H9 (cell line): Measurements from ENCODE around the gene PRTN3. TPM values are rescaled to one million over a fixed set of nuclear protein-coding genes. Genes with fewer than 3 reads are reported as not detected.

ENCODE experiments used
- DNase-seq: peaks from one replicate; pipeline ENCODE4 v3.0.0-alpha.2; 2017
- H2AFZ ChIP-seq: one replicate; pipeline ENCODE4 v1.6.1; 2013; ENCODE audit warnings: mild to moderate bottlenecking, low read length, control low read depth, moderate library complexity
- H2AK5ac ChIP-seq: 2 replicates; pipeline ENCODE4 v1.6.1; 2013; ENCODE audit warnings: low read length, control low read depth, mixed read lengths; ENCODE audit not compliant: insufficient read length
- H2BK120ac ChIP-seq: one replicate; pipeline ENCODE4 v1.6.1; 2013; ENCODE audit warnings: low read depth, mild to moderate bottlenecking, low read length, control low read depth, inconsistent platforms; ENCODE audit not compliant: poor library complexity, severe bottlenecking
- H2BK12ac ChIP-seq: 2 replicates; pipeline ENCODE4 v1.6.1; 2013; ENCODE audit warnings: low read length, control low read depth, mixed read lengths, low read depth; ENCODE audit not compliant: insufficient read length
- H2BK15ac ChIP-seq: 2 replicates; pipeline ENCODE4 v1.6.1; 2013; ENCODE audit warnings: low read depth, low read length, control low read depth
- H2BK20ac ChIP-seq: one replicate; pipeline ENCODE4 v1.6.1; 2013; ENCODE audit warnings: low read depth, mild to moderate bottlenecking, low read length, control low read depth, inconsistent platforms; ENCODE audit not compliant: poor library complexity, severe bottlenecking
- H2BK5ac ChIP-seq: 2 replicates; pipeline ENCODE4 v1.6.1; 2013; ENCODE audit warnings: low read length, control low read depth, mixed read lengths; ENCODE audit not compliant: insufficient read length
- H3K14ac ChIP-seq: 2 replicates; pipeline ENCODE4 v1.6.1; 2013; ENCODE audit warnings: low read length, control low read depth; ENCODE audit not compliant: insufficient read depth
- H3K18ac ChIP-seq: 2 replicates; pipeline ENCODE4 v1.6.1; 2013; ENCODE audit warnings: low read depth, mild to moderate bottlenecking, mixed read lengths, low read length, control low read depth; ENCODE audit not compliant: insufficient read length
- H3K23ac ChIP-seq: 2 replicates; pipeline ENCODE4 v1.6.1; 2013; ENCODE audit warnings: low read length, control low read depth, mixed read lengths, low read depth; ENCODE audit not compliant: insufficient read length
- H3K23me2 ChIP-seq: 2 replicates; pipeline ENCODE4 v1.6.1; 2013; ENCODE audit warnings: low read depth, mild to moderate bottlenecking, mixed read lengths, low read length, control low read depth; ENCODE audit not compliant: insufficient read length, poor library complexity, severe bottlenecking
- H3K27ac ChIP-seq: 2 replicates; pipeline ENCODE4 v1.5.1; 2013; ENCODE audit warnings: low read length, control low read depth, mixed read lengths, low read depth; ENCODE audit not compliant: insufficient read length
- H3K27me3 ChIP-seq: 2 replicates; pipeline ENCODE4 v1.6.1; 2013; ENCODE audit warnings: low read length, control low read depth, inconsistent platforms; ENCODE audit not compliant: insufficient read depth
- H3K4ac ChIP-seq: 2 replicates; pipeline ENCODE4 v1.6.1; 2013; ENCODE audit warnings: low read depth, mild to moderate bottlenecking, control low read depth, inconsistent platforms, low read length, moderate library complexity
- H3K4me1 ChIP-seq: 2 replicates; pipeline ENCODE4 v1.6.1; 2013; ENCODE audit warnings: low read length, control low read depth, inconsistent platforms; ENCODE audit not compliant: insufficient read depth
- H3K4me2 ChIP-seq: 2 replicates; pipeline ENCODE4 v1.6.1; 2013; ENCODE audit warnings: low read length, control low read depth, mixed read lengths; ENCODE audit not compliant: insufficient read length, insufficient read depth
- H3K56ac ChIP-seq: 2 replicates; pipeline ENCODE4 v1.6.1; 2013; ENCODE audit warnings: low read depth, mild to moderate bottlenecking, mixed read lengths, low read length, control low read depth; ENCODE audit not compliant: insufficient read length
- H3K79me1 ChIP-seq: 2 replicates; pipeline ENCODE4 v1.6.1; 2013; ENCODE audit warnings: low read depth, mild to moderate bottlenecking, moderate library complexity, low read length, control low read depth, inconsistent platforms; ENCODE audit not compliant: insufficient read depth, poor library complexity, severe bottlenecking
- H3K79me2 ChIP-seq: 2 replicates; pipeline ENCODE4 v1.6.1; 2013; ENCODE audit warnings: low read length, control low read depth, inconsistent platforms; ENCODE audit not compliant: insufficient read depth
- H3K9ac ChIP-seq: 2 replicates; pipeline ENCODE4 v1.6.1; 2013; ENCODE audit warnings: low read length, control low read depth, mixed read lengths; ENCODE audit not compliant: insufficient read length; ENCODE audit errors: extremely low read depth
- H3K9me3 ChIP-seq: one replicate; pipeline ENCODE4 v1.6.1; 2013; ENCODE audit warnings: low read depth, low read length, inconsistent platforms; ENCODE audit not compliant: control insufficient read depth
- H3T11ph ChIP-seq: one replicate; pipeline ENCODE4 v1.6.1; 2013; ENCODE audit warnings: mild to moderate bottlenecking, low read length, control low read depth, inconsistent platforms
- H4K20me1 ChIP-seq: one replicate; pipeline ENCODE4 v1.6.1; 2013; ENCODE audit not compliant: control insufficient read depth, insufficient read length, insufficient read depth
- H4K5ac ChIP-seq: 2 replicates; pipeline ENCODE4 v1.6.1; 2013; ENCODE audit warnings: low read depth, mild to moderate bottlenecking, mixed read lengths, low read length, control low read depth; ENCODE audit not compliant: insufficient read length
- H4K8ac ChIP-seq: replicated peaks from 2 replicates; pipeline ENCODE4 v1.6.1; 2013; ENCODE audit warnings: low read length, control low read depth, mixed read lengths, low read depth; ENCODE audit not compliant: insufficient read length
- H4K91ac ChIP-seq: 2 replicates; pipeline ENCODE4 v1.6.1; 2013; ENCODE audit warnings: low read depth, mild to moderate bottlenecking, moderate library complexity, mixed read lengths, low read length, control low read depth; ENCODE audit not compliant: insufficient read length
- H3K27ac Mint-ChIP-seq, 3 experiments: 2 replicates in 2 of 3; 3 replicates in 1 of 3; pipeline ENCODE4 v1.8.0; 2020 to 2021; ENCODE audit warnings: mixed read lengths in 3 of 3, mild to moderate bottlenecking in 1 of 3, moderate library complexity in 1 of 3
- H3K27me3 Mint-ChIP-seq: 2 replicates; pipeline ENCODE4 v1.8.0; 2021; ENCODE audit warnings: low read depth, mild to moderate bottlenecking, moderate library complexity, mixed read lengths
- H3K36me3 Mint-ChIP-seq, 3 experiments: 2 replicates in 2 of 3; 3 replicates in 1 of 3; pipeline ENCODE4 v1.8.0; 2020 to 2021; ENCODE audit warnings: low read depth in 3 of 3, mixed read lengths in 3 of 3; ENCODE audit not compliant: insufficient read depth in 1 of 3
- H3K4me1 Mint-ChIP-seq, 2 experiments: 2 replicates each; pipeline ENCODE4 v1.8.0; 2020; ENCODE audit warnings: mixed read lengths in 2 of 2
- H3K4me3 Mint-ChIP-seq, 2 experiments: 2 replicates in 1 of 2; 3 replicates in 1 of 2; pipeline ENCODE4 v1.8.0; 2020 to 2021; ENCODE audit warnings: mild to moderate bottlenecking in 2 of 2, mixed read lengths in 2 of 2, moderate library complexity in 1 of 2
- H3K9me3 Mint-ChIP-seq, 2 experiments: 2 replicates in 1 of 2; 3 replicates in 1 of 2; pipeline ENCODE4 v1.8.0; 2020; ENCODE audit warnings: mild to moderate bottlenecking in 2 of 2, mixed read lengths in 2 of 2, moderate library complexity in 1 of 2
- WGBS: extraction: QIAGEN DNeasy Blood & Tissue Kit; methylation state at CpG from one replicate; pipeline ENCODE4 v1.1.7; 2013; ENCODE audit warnings: missing lambda C conversion rate, low lambda C conversion rate, mixed read lengths; ENCODE audit not compliant: insufficient read length; ENCODE audit errors: extremely low coverage; 5-methylcytosine and 5-hydroxymethylcytosine counted together
- total RNA-seq: library from RNA; stranded (reverse); gene quantifications from 2 replicates; pipeline ENCODE4 v1.2.1, GENCODE V29; 2021
- TF ChIP-seq, protein P1 (sequence below): fragments of 200-600 bp; sonication (generic); conservative IDR thresholded peaks from 3 replicates; pipeline ENCODE4 v1.8.0; 2021; ENCODE audit warnings: antibody characterized with exemption, mild to moderate bottlenecking

Gene PRTN3
- total RNA-seq, 1 experiment from 2014 or later, result 0.31 TPM

- Histone ChIP-seq H3K79me2 (peaks cover 63% of the 10 kb centered on the region), H3K79me1 (peaks cover 13% of the 10 kb centered on the region), H3K27me3 (no peaks in the 10 kb centered on the region), H3K9ac (no peak overlapping the region), H3K14ac (peak overlapping the region; percentile 5; the same call in 1 of the 2 replicates), H4K91ac (no peak overlapping the region), H4K20me1 (peaks cover 4% of the 10 kb centered on the region), H2AK5ac (no peak overlapping the region), H2AFZ (no peak overlapping the region), H3K56ac (no peak overlapping the region), H2BK5ac (no peak overlapping the region), H3K9me3 (no peaks in the 10 kb centered on the region), H2BK20ac (no peak overlapping the region), H2BK120ac (no peak overlapping the region), H4K5ac (no peak overlapping the region), H3T11ph (no peak overlapping the region), H3K18ac (no peak overlapping the region), H3K4me1 (no peaks in the 10 kb centered on the region; the same call in 1 of the 2 replicates), H3K27ac (no peak overlapping the region), H3K4me2 (no peak overlapping the region), H2BK12ac (no peak overlapping the region), H4K8ac (no peak overlapping the region), H2BK15ac (no peak overlapping the region), H3K4ac (no peak overlapping the region), H3K23ac (no peak overlapping the region), H3K23me2 (peaks cover 9% of the 10 kb centered on the region)
- Mint-ChIP-seq H3K27ac (peak overlapping the region; percentile 48 to 91 (median 70); a peak in 5 of 7 replicates), H3K27me3 (no peaks in the 10 kb centered on the region), H3K4me1 (peaks cover 23 to 36% of the 10 kb centered on the region in 2 experiments), H3K4me3 (peak overlapping the region; percentile 30 to 48), H3K36me3 (peaks cover 49 to 73% (median 69%) of the 10 kb centered on the region in 3 experiments; a peak in 6 of 7 replicates), H3K9me3 (no peaks in the 10 kb centered on the region)
- TF ChIP-seq, protein P1, sequence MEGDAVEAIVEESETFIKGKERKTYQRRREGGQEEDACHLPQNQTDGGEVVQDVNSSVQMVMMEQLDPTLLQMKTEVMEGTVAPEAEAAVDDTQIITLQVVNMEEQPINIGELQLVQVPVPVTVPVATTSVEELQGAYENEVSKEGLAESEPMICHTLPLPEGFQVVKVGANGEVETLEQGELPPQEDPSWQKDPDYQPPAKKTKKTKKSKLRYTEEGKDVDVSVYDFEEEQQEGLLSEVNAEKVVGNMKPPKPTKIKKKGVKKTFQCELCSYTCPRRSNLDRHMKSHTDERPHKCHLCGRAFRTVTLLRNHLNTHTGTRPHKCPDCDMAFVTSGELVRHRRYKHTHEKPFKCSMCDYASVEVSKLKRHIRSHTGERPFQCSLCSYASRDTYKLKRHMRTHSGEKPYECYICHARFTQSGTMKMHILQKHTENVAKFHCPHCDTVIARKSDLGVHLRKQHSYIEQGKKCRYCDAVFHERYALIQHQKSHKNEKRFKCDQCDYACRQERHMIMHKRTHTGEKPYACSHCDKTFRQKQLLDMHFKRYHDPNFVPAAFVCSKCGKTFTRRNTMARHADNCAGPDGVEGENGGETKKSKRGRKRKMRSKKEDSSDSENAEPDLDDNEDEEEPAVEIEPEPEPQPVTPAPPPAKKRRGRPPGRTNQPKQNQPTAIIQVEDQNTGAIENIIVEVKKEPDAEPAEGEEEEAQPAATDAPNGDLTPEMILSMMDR, result no peak
- peak; percentile 30 for DNase-seq
- no CpG with 5 or more reads among the region's 23 CpGs for WGBS
These were observed 38.8 kb upstream of the PRTN3 start for GRCh38 chr19:801861-802497.
